HG03565 (cell line): ENCODE measurements around the gene FAM171A1.
"Not testable (repeated sequence)": the region's sequence is repeated elsewhere in the genome, so short reads cannot be mapped to it uniquely, and the experiment has no call there.

ENCODE experiments used
- ATAC-seq: cut with Tn5 transposase; IDR thresholded peaks from one replicate; pipeline ENCODE4 v1.9.1; 2021; ENCODE audit warnings: mild to moderate bottlenecking, moderate library complexity; ENCODE audit not compliant: unreplicated experiment

The FAM171A1 gene

GRCh38 chr10:15370856-15371701 is at the start of gene FAM171A1:
FAM171A1 (minus strand) TSS chr10:15371289; CDS start chr10:15371052, 237 bp downstream.
- peak; percentile 38 for ATAC-seq

GRCh38 chr10:15420858-15421257 is 49.8 kb upstream of the FAM171A1 start:
- ATAC-seq = no peak

GRCh38 chr10:15419279-15419874 is 48.3 kb upstream of the FAM171A1 start:
- no peak for ATAC-seq

- no peak for ATAC-seq
These were observed 44.9 kb upstream of the FAM171A1 start for GRCh38 chr10:15416034-15416433.

GRCh38 chr10:15411010-15411409 is 39.9 kb upstream of the FAM171A1 start:
- no peak for ATAC-seq

GRCh38 chr10:15409350-15409749 is 38.3 kb upstream of the FAM171A1 start:
- ATAC-seq = not testable (repeated sequence)

- no peak for ATAC-seq
These were observed 37.5 kb upstream of the FAM171A1 start for GRCh38 chr10:15408557-15408956.

GRCh38 chr10:15405319-15405718 is 34.2 kb upstream of the FAM171A1 start:
- ATAC-seq = no peak

GRCh38 chr10:15401382-15401781 is 30.3 kb upstream of the FAM171A1 start:
- no peak for ATAC-seq

- ATAC-seq = not testable (repeated sequence)
These were observed 29.4 kb upstream of the FAM171A1 start for GRCh38 chr10:15400461-15400860.

- ATAC-seq = no peak
These were observed 28.1 kb upstream of the FAM171A1 start for GRCh38 chr10:15399060-15399661.

GRCh38 chr10:15395935-15396334 is 24.8 kb upstream of the FAM171A1 start:
- ATAC-seq = no peak

- no peak for ATAC-seq
These were observed 22.2 kb upstream of the FAM171A1 start for GRCh38 chr10:15393139-15393825.

GRCh38 chr10:15391491-15391890 is 20.4 kb upstream of the FAM171A1 start:
- no peak for ATAC-seq

GRCh38 chr10:15388172-15388571 is 17.1 kb upstream of the FAM171A1 start:
- not testable (repeated sequence) for ATAC-seq

GRCh38 chr10:15387021-15387420 is 15.9 kb upstream of the FAM171A1 start:
- no peak for ATAC-seq

GRCh38 chr10:15385552-15386455 is 14.7 kb upstream of the FAM171A1 start:
- no peak for ATAC-seq

GRCh38 chr10:15381420-15381819 is 10.3 kb upstream of the FAM171A1 start:
- ATAC-seq = no peak

GRCh38 chr10:15379078-15379477 is 8.0 kb upstream of the FAM171A1 start:
- no peak for ATAC-seq

GRCh38 chr10:15378569-15378968 is 7.5 kb upstream of the FAM171A1 start:
- no peak for ATAC-seq
